HEK293 (cell line): ENCODE measurements around the gene KLLN.

Experiments
- CTCF ChIA-PET: fragments of 350-600 bp; formaldehyde crosslinking; extraction: SDS; loops from one replicate; lab custom pipeline; 2021; ENCODE audit warnings: antibody characterized with exemption; lab: Yijun Ruan, JAX
- POLR2A ChIA-PET: fragments of 300-600 bp; formaldehyde crosslinking; extraction: SDS; loops from one replicate; lab custom pipeline; 2020; ENCODE audit warnings: antibody characterized with exemption, inconsistent platforms; lab: Yijun Ruan, JAX
- H3K27ac ChIP-seq: fragments of 200-500 bp; sonication (Bioruptor generic); 2 replicates; pipeline ENCODE4 v1.5.1; 2014; ENCODE audit warnings: low read depth, low read length, control low read depth, inconsistent platforms; ENCODE audit errors: extremely low read depth
- H3K36me3 ChIP-seq, 2 experiments: fragments of 200-500 bp in 1 of 2; sonication (Bioruptor generic) in 1 of 2; 1 replicate in 1 of 2; 2 replicates in 1 of 2; pipeline ENCODE4 v1.5.1; 2014 to 2017; ENCODE audit warnings: inconsistent platforms in 2 of 2, low read length in 2 of 2; ENCODE audit not compliant: control insufficient read depth in 2 of 2, insufficient read depth in 1 of 2
- H3K4me1 ChIP-seq: fragments of 200-500 bp; sonication (Bioruptor generic); 2 replicates; pipeline ENCODE4 v1.5.1; 2014; ENCODE audit warnings: mild to moderate bottlenecking, low read length, inconsistent platforms; ENCODE audit not compliant: control insufficient read depth, insufficient read depth
- H3K4me3 ChIP-seq: 2 replicates; pipeline ENCODE4 v1.5.1; 2011; ENCODE audit warnings: low read depth, mild to moderate bottlenecking, control low read depth, low read length, moderate library complexity
- H3K9me3 ChIP-seq: fragments of 200-500 bp; sonication (Bioruptor generic); 2 replicates; pipeline ENCODE4 v1.5.1; 2014; ENCODE audit warnings: low read depth, low read length, inconsistent platforms; ENCODE audit not compliant: control insufficient read depth, insufficient read depth
- EGR2 ChIP-seq: fragments of 450-650 bp; formaldehyde crosslinking; IDR thresholded peaks from 2 replicates; pipeline ENCODE4 v1.5.1; 2016; ENCODE audit warnings: low read depth, missing biosample characterization, missing genetic modification characterization
- GFI1B ChIP-seq: fragments of 450-650 bp; formaldehyde crosslinking; IDR thresholded peaks from 2 replicates; pipeline ENCODE4 v1.5.1; 2016; ENCODE audit warnings: missing biosample characterization, missing genetic modification characterization
- GLIS2 ChIP-seq: fragments of 450-650 bp; formaldehyde crosslinking; IDR thresholded peaks from 2 replicates; pipeline ENCODE4 v1.5.1; 2016; ENCODE audit warnings: missing biosample characterization, missing genetic modification characterization
- PBX3 ChIP-seq: sonication (generic); formaldehyde crosslinking; IDR thresholded peaks from 2 replicates; pipeline ENCODE4 v1.8.1; 2022; ENCODE audit warnings: mild to moderate bottlenecking, moderate library complexity, missing genetic modification reagents
- PRDM1 ChIP-seq: fragments of 450-650 bp; formaldehyde crosslinking; IDR thresholded peaks from 2 replicates; pipeline ENCODE4; 2016; ENCODE audit warnings: missing biosample characterization, missing genetic modification characterization
- PRDM10 ChIP-seq: fragments of 450-650 bp; formaldehyde crosslinking; IDR thresholded peaks from 2 replicates; pipeline ENCODE4 v1.5.1; 2016; ENCODE audit warnings: missing biosample characterization, missing genetic modification characterization
- ZFHX2 ChIP-seq: fragments of 450-650 bp; formaldehyde crosslinking; conservative IDR thresholded peaks from 2 replicates; pipeline ENCODE4 v1.5.1; 2016; ENCODE audit warnings: missing biosample characterization, missing genetic modification characterization
- ZFP69B ChIP-seq: fragments of 450-650 bp; formaldehyde crosslinking; IDR thresholded peaks from 2 replicates; pipeline ENCODE4 v1.5.1; 2016; ENCODE audit warnings: missing biosample characterization, missing genetic modification characterization
- ZNF10 ChIP-seq: fragments of 450-650 bp; formaldehyde crosslinking; IDR thresholded peaks from 2 replicates; pipeline ENCODE4 v1.5.1; 2017; ENCODE audit warnings: missing biosample characterization, missing genetic modification characterization
- ZNF114 ChIP-seq: fragments of 450-650 bp; formaldehyde crosslinking; IDR thresholded peaks from 2 replicates; pipeline ENCODE4 v1.5.0; 2017; ENCODE audit warnings: missing biosample characterization, missing genetic modification characterization
- ZNF132 ChIP-seq: fragments of 450-650 bp; formaldehyde crosslinking; IDR thresholded peaks from 2 replicates; pipeline ENCODE4 v1.5.1; 2017; ENCODE audit warnings: missing biosample characterization, missing genetic modification characterization, borderline replicate concordance
- ZNF2 ChIP-seq: fragments of 450-650 bp; formaldehyde crosslinking; IDR thresholded peaks from 2 replicates; pipeline ENCODE4 v1.5.1; 2016; ENCODE audit warnings: missing biosample characterization, missing genetic modification characterization
- ZNF211 ChIP-seq: fragments of 450-650 bp; formaldehyde crosslinking; IDR thresholded peaks from 2 replicates; pipeline ENCODE4 v1.5.1; 2016; ENCODE audit warnings: low read depth, missing biosample characterization, missing genetic modification characterization
- ZNF335 ChIP-seq: fragments of 450-650 bp; formaldehyde crosslinking; conservative IDR thresholded peaks from 2 replicates; pipeline ENCODE4 v1.5.1; 2016; ENCODE audit warnings: missing biosample characterization, missing genetic modification characterization
- ZNF362 ChIP-seq: fragments of 450-650 bp; formaldehyde crosslinking; IDR thresholded peaks from 2 replicates; pipeline ENCODE4 v1.5.1; 2016; ENCODE audit warnings: missing biosample characterization, missing genetic modification characterization
- ZNF366 ChIP-seq: fragments of 450-650 bp; formaldehyde crosslinking; conservative IDR thresholded peaks from 2 replicates; pipeline ENCODE4 v1.5.1; 2016; ENCODE audit warnings: missing biosample characterization, missing genetic modification characterization
- ZNF404 ChIP-seq: fragments of 450-650 bp; formaldehyde crosslinking; IDR thresholded peaks from 2 replicates; pipeline ENCODE4 v1.5.1; 2017; ENCODE audit warnings: missing biosample characterization, missing genetic modification characterization
- ZNF433 ChIP-seq: fragments of 450-650 bp; formaldehyde crosslinking; IDR thresholded peaks from 2 replicates; pipeline ENCODE4 v1.5.1; 2016; ENCODE audit warnings: missing biosample characterization, missing genetic modification characterization, low read depth
- ZNF501 ChIP-seq: fragments of 450-650 bp; formaldehyde crosslinking; IDR thresholded peaks from 2 replicates; pipeline ENCODE4 v1.5.1; 2016; ENCODE audit warnings: missing biosample characterization, missing genetic modification characterization
- ZNF561 ChIP-seq: fragments of 450-650 bp; IDR thresholded peaks from 2 replicates; pipeline ENCODE4 v1.5.1; 2018; ENCODE audit warnings: missing biosample characterization, missing genetic modification characterization, borderline replicate concordance
- ZNF623 ChIP-seq: fragments of 450-650 bp; formaldehyde crosslinking; IDR thresholded peaks from 2 replicates; pipeline ENCODE4 v1.5.1; 2016; ENCODE audit warnings: missing biosample characterization, missing genetic modification characterization
- ZNF629 ChIP-seq: fragments of 450-650 bp; formaldehyde crosslinking; IDR thresholded peaks from 2 replicates; pipeline ENCODE4 v1.5.1; 2017; ENCODE audit warnings: missing biosample characterization, missing genetic modification characterization
- ZNF792 ChIP-seq: fragments of 450-650 bp; formaldehyde crosslinking; IDR thresholded peaks from 2 replicates; pipeline ENCODE4 v1.5.1; 2016; ENCODE audit warnings: missing biosample characterization, missing genetic modification characterization
- TF ChIP-seq, protein P1 (sequence below): fragments of 450-650 bp; formaldehyde crosslinking; IDR thresholded peaks from 2 replicates; pipeline ENCODE4 v1.5.1; 2016; ENCODE audit warnings: missing biosample characterization, missing genetic modification characterization

KLLN gene

DNA sequence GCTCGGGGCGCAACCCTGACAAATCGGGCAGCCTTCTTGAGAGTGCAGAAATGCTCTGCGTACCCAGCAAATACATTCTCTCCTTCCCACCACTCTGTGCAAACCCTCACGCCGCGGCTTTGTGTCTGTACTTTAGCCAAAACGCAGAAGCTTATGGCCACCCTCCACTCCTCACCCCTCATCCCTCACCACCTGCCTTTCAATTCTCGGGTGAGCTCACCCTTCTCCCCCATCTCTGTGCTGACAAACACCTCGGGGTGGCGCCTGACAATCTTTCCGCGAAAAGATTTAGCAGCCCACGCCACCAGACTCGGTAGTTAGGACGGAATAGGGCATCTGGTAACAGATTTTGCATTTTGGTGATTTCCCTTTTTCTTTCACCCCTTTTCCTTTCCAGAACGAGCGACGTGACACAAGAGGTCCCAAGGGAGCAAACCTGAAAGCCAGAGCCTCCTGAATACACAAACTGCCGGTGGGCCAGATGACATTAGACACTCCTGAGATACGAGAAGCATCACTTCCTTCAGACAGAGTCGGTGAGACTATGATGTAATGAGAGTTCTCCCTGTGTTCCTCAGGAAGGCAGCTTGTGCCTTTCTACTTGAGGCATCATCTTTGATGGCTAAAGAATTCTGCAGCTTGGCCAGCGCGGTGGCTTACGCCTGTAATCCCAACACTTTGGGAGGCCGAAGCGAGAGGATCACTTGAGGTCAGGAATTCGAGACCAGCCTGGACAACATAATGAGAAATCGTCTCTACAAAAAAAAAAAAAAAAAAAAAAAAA, 44.6 kb downstream of the KLLN start:
- H3K4me1 ChIP-seq, result peaks cover 13% of the 10 kb centered on the region; the same call in 1 of the 2 replicates
- ChIA-PET CTCF (interaction anchor here (0.6 to 1.3 kb wide), 7 partner anchors 9 to 1444 kb away, joined by 3 to 5 read pairs (median 3); no protein-coding TSS in a partner anchor), POLR2A (interaction anchor here (0.6 to 2.9 kb wide), 12 partner anchors 9 to 1239 kb away, joined by 3 to 30 read pairs (median 5); partner anchors contain the start of genes KLLN, MINPP1 and PTEN)
- peak overlapping the region; percentile 99 for H3K27ac ChIP-seq
- peaks cover 7 to 8% of the 10 kb centered on the region in 2 experiments; a peak in 2 of 3 replicates for H3K36me3 ChIP-seq
- peak overlapping the region; percentile 76 for H3K4me3 ChIP-seq
- H3K9me3 ChIP-seq, result no peaks in the 10 kb centered on the region
- TF ChIP-seq ZNF629 (tag by site-specific recombination) (peak; percentile 89), ZNF114 (tag by site-specific recombination) (no peak), ZNF433 (no peak), ZNF335 (tag by site-specific recombination) (peak; percentile 79), ZNF211 (tag by site-specific recombination) (no peak), ZNF792 (tag by site-specific recombination) (peak; percentile 18; the same call in 1 of the 2 replicates), PBX3 (CRISPR knock-in tag) (no peak), ZFP69B (tag by site-specific recombination) (peak; percentile 34; the same call in 1 of the 2 replicates), GFI1B (peak; percentile 76; the same call in 1 of the 2 replicates), PRDM10 (tag by site-specific recombination) (peak; percentile 81), ZNF366 (tag by site-specific recombination) (peak; percentile 80), EGR2 (0 out of 2 replicates have a peak, but pooled peaks have one; percentile 7), ZNF362 (tag by site-specific recombination) (peak; percentile 97; the same call in 1 of the 2 replicates), ZNF10 (tag by site-specific recombination) (no peak; the same call in 1 of the 2 replicates), ZNF623 (tag by site-specific recombination) (no peak), GLIS2 (tag by site-specific recombination) (no peak), ZNF132 (tag by site-specific recombination) (no peak), ZNF501 (peak; percentile 20), ZNF404 (tag by site-specific recombination) (no peak), PRDM1 (tag by site-specific recombination) (peak; percentile 82), ZFHX2 (tag by site-specific recombination) (peak; percentile 26), ZNF2 (no peak), ZNF561 (no peak)
- TF ChIP-seq, protein P1, sequence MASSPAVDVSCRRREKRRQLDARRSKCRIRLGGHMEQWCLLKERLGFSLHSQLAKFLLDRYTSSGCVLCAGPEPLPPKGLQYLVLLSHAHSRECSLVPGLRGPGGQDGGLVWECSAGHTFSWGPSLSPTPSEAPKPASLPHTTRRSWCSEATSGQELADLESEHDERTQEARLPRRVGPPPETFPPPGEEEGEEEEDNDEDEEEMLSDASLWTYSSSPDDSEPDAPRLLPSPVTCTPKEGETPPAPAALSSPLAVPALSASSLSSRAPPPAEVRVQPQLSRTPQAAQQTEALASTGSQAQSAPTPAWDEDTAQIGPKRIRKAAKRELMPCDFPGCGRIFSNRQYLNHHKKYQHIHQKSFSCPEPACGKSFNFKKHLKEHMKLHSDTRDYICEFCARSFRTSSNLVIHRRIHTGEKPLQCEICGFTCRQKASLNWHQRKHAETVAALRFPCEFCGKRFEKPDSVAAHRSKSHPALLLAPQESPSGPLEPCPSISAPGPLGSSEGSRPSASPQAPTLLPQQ (tag by site-specific recombination), result peak; percentile 47; the same call in 1 of the 2 replicates
